ENCODE results near the gene SPRED3. TPM values are rescaled to one million over a fixed set of nuclear protein-coding genes. Genes with fewer than 3 reads are reported as not detected.

The SPRED3 gene
- total RNA-seq, 1 donor from 2014 or later, result 0.62 TPM

- Histone ChIP-seq H3K4me3 (peak overlapping the region; percentile 95), H3K27me3 (ENCODE audit: low read depth) (no peaks in the 10 kb centered on the region), H3K4me1 (peaks cover 17% of the 10 kb centered on the region), H3K9me3 (no peaks in the 10 kb centered on the region), H3K27ac (peak overlapping the region; percentile 91), H3K36me3 (peaks cover 38% of the 10 kb centered on the region)
- DNase-seq, result no peak
- TF ChIP-seq CTCF (IDR thresholded peaks at IDR 0.05), result no peak
- intact Hi-C loops (cut with DNase I), result no loop called here
- peak in 1 of 2 donors; percentile 31 for ATAC-seq
Observed at GRCh38 chr19:38375098-38375493, 13.4 kb upstream of the SPRED3 start.

GRCh38 chr19:38375748-38376147 lies 12.7 kb upstream of the SPRED3 start:
- peak overlapping the region; percentile 95 for H3K4me3 ChIP-seq
- no peak overlapping the region for H3K27ac ChIP-seq
- H3K27me3 ChIP-seq (ENCODE audit: low read depth), result no peaks in the 10 kb centered on the region
- intact Hi-C loops (cut with DNase I), result no loop called here
- ATAC-seq (no peak), DNase-seq (no peak)
- no peaks in the 10 kb centered on the region for H3K9me3 ChIP-seq
- TF ChIP-seq CTCF (IDR thresholded peaks at IDR 0.05), result no peak
- peaks cover 17% of the 10 kb centered on the region for H3K4me1 ChIP-seq
- peaks cover 43% of the 10 kb centered on the region for H3K36me3 ChIP-seq

- no peak for ATAC-seq
- Histone ChIP-seq H3K36me3 (peaks cover 51% of the 10 kb centered on the region), H3K4me3 (no peak overlapping the region)
Observed at GRCh38 chr19:38376576-38376975, 11.9 kb upstream of the SPRED3 start.

GRCh38 chr19:38377052-38377451 lies 11.4 kb upstream of the SPRED3 start:
- Histone ChIP-seq H3K27ac (no peak overlapping the region), H3K4me3 (no peak overlapping the region), H3K27me3 (ENCODE audit: low read depth) (no peaks in the 10 kb centered on the region), H3K36me3 (peaks cover 56% of the 10 kb centered on the region), H3K4me1 (peaks cover 17% of the 10 kb centered on the region), H3K9me3 (no peaks in the 10 kb centered on the region)
- no peak for DNase-seq
- intact Hi-C loops (cut with DNase I), result no loop called here
- no peak for TF ChIP-seq CTCF (IDR thresholded peaks at IDR 0.05)
- no peak for ATAC-seq

More at GRCh38 chr19:38376576-38376975, 11.9 kb upstream of the SPRED3 start:
- TF ChIP-seq CTCF (IDR thresholded peaks at IDR 0.05), result no peak
- intact Hi-C loops (cut with DNase I), result no loop called here
- no peak for DNase-seq
- Histone ChIP-seq H3K4me1 (peaks cover 17% of the 10 kb centered on the region), H3K27ac (no peak overlapping the region), H3K9me3 (no peaks in the 10 kb centered on the region), H3K27me3 (ENCODE audit: low read depth) (no peaks in the 10 kb centered on the region)

- DNase-seq, result no peak
- H3K9me3 ChIP-seq, result no peaks in the 10 kb centered on the region
- H3K36me3 ChIP-seq, result peaks cover 74% of the 10 kb centered on the region
- intact Hi-C loops (cut with DNase I), result no loop called here
- H3K4me1 ChIP-seq, result peaks cover 17% of the 10 kb centered on the region
- no peaks in the 10 kb centered on the region for H3K27me3 ChIP-seq (ENCODE audit: low read depth)
- no peak overlapping the region for H3K27ac ChIP-seq
- no peak for ATAC-seq
- no peak for TF ChIP-seq CTCF (IDR thresholded peaks at IDR 0.05)
- H3K4me3 ChIP-seq, result no peak overlapping the region
Observed at GRCh38 chr19:38378866-38379265, 9.6 kb upstream of the SPRED3 start.

- no peak for TF ChIP-seq CTCF (IDR thresholded peaks at IDR 0.05)
- intact Hi-C loops (cut with DNase I), result no loop called here
- no peak overlapping the region for H3K27ac ChIP-seq
- peaks cover 9% of the 10 kb centered on the region for H3K4me1 ChIP-seq
- ATAC-seq (no peak), DNase-seq (no peak)
- peaks cover 77% of the 10 kb centered on the region for H3K36me3 ChIP-seq
- H3K4me3 ChIP-seq, result no peak overlapping the region
- peaks cover 12% of the 10 kb centered on the region for H3K27me3 ChIP-seq (ENCODE audit: low read depth)
- H3K9me3 ChIP-seq, result no peaks in the 10 kb centered on the region
Observed at GRCh38 chr19:38381138-38381537, 7.4 kb upstream of the SPRED3 start.
